GF-D8 (cell line): ENCODE data around the gene VSTM2L.
"Not testable (repeated sequence)": the region's sequence is repeated elsewhere in the genome, so short reads cannot be mapped to it uniquely, and the experiment has no call there.

ENCODE experiments used
- DNase-seq: peaks from one replicate; lab custom pipeline; 2025; lab: John Stamatoyannopoulos, UW

VSTM2L gene

GRCh38 chr20:37902504-37903313, at the start of gene VSTM2L:
Gene VSTM2L (plus strand): TSS chr20:37903127. CDS start chr20:37903351, 224 bp downstream.
- DNase-seq, result no peak

GRCh38 chr20:37853823-37854375, 49.0 kb upstream of the VSTM2L start:
- no peak for DNase-seq

DNA sequence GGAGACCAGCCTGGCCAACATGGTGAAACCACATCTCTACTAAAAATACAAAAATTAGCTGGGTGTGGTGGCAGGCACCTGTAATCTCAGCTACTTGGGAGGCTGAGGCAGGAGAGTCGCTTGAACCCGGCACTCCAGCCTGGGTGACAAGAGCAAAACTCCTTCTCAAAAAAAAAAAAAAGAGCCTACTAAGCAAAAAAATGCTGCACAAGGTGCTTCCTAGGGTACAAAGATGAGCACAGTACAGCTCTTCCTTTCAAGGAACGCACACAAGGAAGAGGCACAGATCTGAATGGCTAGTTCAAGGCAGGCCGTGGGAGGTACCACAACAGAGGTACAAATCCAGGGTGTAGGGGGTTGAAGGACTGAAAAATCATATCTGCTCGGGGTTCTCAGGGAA, 46.9 kb upstream of the VSTM2L start:
- not testable (repeated sequence) for DNase-seq

DNA sequence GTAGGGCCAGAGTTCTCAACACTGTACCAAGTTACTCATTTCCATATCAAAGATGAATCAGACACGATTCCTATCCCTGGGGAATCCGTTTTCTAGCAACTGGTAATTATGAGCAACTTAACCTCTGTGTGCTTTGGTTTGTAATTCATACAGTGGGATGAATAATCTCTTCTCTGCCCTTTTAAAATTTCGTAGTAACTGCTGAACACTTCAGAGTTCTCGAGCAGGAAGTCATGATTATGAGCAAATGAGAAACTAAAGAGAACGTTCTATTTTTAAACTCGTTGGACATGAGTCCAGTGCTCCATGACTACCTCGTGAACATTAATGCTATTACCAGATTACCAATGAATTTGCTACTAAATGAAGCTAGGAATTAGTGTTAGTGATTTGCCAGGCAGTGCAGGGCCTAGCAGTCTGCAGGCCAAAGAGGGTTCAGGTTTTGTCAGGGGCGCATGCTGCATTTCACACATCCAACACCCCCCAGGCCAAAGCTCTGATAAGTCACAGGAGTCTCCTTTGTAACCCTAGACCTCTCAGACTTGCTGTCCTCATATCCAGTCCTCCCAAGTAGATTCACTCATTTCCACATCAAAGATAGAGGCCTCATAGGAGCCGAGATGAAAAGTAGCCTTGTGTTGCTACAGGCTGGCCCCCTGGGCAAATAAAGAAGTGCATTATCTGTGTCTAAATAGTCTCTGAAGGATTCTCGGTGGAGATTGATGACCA, 45.8 kb upstream of the VSTM2L start:
- no peak for DNase-seq

- DNase-seq, result no peak
Measured at GRCh38 chr20:37859406-37860171, 43.3 kb upstream of the VSTM2L start.

DNA sequence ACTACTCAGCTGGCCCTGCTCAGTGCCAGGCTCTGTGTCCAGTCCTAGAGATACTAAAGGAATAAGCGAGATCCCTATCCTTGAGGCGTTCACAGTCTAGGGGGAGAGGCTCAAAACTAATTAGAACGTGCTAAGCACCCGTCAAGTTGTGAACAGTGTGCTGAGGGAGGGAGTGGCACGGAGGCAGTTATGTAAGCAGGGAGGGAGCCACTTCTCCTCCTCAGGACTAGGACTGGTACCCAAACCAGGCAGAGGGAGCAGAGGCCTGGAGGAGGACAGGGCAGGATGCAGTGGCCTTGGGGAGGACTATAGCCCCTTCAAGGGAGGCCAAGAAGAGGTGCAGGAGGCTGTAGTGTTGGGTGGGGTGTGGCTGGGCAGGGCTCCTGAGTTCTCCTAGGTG, 39.6 kb upstream of the VSTM2L start:
- DNase-seq, result no peak

DNA sequence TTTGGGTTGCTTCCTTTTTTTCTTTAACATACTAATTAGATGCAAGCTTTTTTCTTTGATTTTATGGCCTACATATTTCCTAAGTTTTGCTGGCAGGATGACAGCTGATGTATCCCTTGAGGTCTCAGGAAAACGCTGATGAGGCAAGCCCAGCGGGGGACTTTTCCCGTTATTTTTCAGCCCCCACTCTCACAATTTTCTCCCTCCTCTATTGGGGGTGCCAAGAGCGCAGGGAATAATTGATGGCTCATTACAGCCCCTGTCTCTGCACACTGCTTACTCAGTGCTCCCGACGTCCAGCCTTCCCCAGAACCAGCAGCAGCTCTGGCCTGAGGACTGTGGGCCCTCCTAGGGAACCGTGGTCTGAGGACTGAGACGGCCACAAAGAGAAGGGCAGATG, 38.6 kb upstream of the VSTM2L start:
- DNase-seq, result no peak

DNA sequence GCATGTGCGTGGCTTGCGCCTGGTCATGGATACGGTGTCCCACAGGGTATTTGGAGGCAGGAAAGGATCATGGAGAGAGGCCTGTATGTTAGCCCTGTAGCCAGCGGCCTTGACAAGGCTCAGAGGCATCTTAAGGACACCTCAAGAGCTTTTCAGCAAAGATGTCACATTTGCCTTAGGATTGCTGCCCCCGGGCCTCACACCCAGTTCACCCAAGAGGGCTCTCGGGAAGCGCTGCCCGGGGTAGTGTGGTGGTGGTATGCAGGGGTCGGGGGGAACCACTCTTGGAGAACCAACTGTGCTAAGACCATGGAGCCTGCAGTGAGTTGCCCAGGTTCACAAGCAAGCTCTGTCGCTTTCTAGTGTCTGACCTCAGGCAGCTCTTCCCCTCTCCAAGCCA, 36.9 kb upstream of the VSTM2L start:
- no peak for DNase-seq

DNA sequence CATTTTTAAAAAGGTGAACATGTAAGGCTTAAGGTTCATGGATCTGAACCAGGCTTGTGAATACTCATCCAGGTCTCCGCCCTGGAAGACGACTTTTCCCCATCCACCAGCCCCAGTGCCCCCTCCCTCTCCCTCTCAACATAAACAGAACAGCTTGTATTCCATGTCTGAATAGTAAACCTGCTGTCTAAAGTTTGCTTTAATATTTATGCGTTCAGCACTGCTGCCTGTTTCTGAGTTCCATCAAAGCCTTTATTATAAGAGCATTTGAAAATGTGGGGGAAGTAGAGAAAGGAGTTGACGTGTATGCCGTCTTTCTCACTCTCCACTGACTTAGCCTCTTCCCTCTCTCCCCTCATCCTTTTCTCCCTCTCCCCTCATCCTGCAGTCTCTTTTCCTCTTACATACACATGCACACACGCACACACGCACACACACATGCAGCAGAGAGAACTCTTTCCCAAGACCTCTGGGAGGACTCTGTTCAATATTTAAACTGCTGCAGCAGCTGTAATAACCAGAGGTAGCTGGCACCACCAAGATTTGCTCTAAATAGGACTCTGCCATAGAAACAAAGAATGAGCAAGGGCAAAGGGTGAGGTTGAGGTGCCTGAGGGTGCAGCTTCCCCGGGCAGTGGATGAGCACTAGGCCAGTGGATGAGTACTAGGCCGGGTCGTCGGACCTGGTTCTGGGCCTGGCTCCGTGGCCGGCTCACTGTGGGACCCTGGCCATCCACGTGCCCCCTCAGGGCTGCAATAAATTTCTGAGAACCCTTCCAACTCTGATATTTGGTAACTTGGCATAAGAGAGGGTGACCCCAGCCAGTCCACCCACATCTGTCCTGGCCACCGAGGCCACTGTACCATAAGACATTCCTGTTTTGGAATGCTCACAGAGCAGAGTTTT, 35.4 kb upstream of the VSTM2L start:
- DNase-seq, result no peak

DNA sequence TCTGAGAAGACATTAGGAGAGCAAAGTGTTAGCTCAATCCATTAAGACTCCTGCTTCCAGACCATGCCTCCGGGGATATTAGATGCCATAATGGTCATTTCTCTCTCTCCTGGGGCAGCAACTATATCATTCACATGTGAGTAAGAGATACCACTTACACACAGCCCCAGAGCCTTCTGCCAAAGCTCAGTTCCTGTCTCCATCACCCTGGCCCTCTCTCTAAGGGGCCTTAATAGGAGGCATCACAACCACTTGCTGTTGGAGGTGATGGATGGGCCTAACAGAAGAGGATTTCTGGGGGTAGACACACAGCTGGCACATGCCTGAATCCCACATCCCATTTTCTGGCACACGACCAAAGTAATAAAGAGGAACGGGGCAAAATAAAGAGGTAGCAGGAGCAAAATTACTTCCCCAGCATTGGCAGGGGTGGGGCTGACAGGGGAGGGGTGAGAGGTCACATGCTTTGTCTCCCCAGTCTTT, 34.0 kb upstream of the VSTM2L start:
- DNase-seq, result no peak

DNA sequence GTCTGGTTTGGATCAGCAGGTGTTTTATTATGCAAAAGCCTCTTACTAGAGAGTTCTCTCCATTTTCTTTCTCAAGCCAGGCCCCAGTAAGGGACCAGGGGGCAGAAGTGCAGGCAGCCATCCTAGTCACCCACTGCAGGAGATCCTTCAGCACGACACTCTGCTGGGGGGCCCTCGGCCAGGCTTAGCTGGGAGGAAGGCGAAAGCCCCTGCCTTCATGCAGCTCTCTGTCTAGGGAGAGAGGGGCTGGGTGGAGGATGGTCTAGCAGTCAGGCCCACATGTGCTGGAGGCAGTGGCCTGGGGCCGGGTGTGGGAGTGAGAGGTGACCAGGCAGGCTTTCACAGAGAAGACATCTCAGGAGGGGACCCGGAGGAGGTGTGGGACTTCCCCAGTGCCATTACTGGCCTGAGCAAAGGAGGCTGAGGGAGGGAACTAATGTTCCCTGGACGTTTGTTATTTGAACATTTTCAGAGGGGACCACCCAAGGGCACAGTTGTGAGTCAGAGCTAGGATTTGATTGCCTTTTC, 33.5 kb upstream of the VSTM2L start:
- DNase-seq, result no peak

GRCh38 chr20:37870294-37870693, 32.6 kb upstream of the VSTM2L start:
- DNase-seq, result no peak

- no peak for DNase-seq
Measured at GRCh38 chr20:37871751-37872150, 31.2 kb upstream of the VSTM2L start.

GRCh38 chr20:37872161-37872560, 30.8 kb upstream of the VSTM2L start:
- DNase-seq, result no peak

- no peak for DNase-seq
Measured at GRCh38 chr20:37873884-37874283, 29.0 kb upstream of the VSTM2L start.

GRCh38 chr20:37875460-37876175, 27.3 kb upstream of the VSTM2L start:
- DNase-seq, result no peak

DNA sequence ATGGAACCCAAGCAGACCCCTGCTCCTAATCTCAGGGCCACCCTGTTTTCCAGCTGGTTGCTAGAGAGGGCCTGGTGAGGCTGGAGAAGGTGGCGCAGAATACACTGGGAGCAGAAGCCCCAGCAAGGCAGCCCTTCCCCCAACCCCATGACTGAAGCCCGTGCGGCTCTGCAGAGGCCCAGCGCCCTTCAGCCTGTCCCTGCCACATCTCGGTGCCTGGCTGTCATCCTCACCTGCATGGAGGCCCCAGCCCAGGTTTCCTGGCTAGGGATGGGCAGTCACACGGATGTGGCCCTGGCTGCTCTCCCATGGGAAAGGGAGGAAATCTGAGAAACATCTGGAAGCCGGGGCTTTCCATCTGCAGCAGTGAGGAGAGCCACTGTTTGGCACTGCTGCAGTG, 26.1 kb upstream of the VSTM2L start:
- no peak for DNase-seq

DNA sequence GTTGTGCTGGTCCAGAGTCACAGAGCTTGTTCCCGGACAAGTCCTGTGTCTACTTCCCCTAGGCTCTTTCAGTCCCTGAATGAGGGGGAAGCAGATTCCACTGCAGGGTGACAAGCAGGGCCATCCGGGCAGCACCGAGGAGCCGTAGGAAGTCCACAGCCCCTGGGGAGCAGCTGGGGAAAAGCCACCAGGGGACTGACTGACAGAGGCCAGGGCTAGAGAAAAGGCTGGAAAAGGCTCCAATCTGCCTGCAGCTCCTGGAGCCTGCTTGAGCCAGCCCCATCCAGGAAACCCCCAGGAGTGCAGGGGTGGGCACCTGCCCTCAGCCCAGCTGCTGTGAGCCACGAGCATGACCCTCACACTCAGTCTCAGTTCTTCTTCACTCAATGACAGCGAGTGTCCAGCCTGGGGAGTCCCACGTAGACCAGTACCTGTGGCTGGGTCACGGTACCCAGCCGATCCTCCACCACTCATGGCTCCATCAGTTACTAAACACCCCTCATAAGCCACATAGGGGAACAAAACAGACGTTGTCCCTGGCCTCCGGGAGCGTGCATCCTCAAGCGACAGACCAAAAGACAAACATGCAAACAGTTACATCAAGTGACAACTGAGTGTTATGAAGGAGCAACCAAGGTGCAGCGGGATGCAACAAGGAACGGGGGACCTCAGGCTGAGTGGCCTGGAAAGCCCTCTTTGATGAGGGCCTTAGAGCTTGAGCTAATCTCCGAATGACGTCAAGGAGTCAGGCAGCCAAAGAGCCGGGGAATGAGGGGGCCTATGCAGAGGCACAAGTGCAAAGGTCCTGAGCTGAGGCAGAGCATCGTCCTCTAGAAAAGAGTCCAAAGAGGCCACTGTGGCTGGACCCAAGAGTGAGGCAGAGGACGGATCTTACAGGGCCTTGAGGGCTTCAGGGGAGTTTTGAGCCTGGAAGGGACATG, 24.8 kb upstream of the VSTM2L start:
- DNase-seq, result no peak
